HG02588 (cell line): ENCODE measurements around the gene OTUB2.
A peak's percentile ranks its signal among the peaks of the same experiment; 100 is the strongest.

Experiments used
- ATAC-seq: cut with Tn5 transposase; IDR thresholded peaks from one replicate; pipeline ENCODE4 v1.9.1; 2021; ENCODE audit warnings: mild to moderate bottlenecking, moderate library complexity; ENCODE audit not compliant: unreplicated experiment

The OTUB2 gene

GRCh38 chr14:94026173-94026888 is at the start of gene OTUB2:
Gene OTUB2, plus strand, starts transcription at chr14:94026340. Its CDS starts 198 bp downstream, at chr14:94026538.
- peak; percentile 98 for ATAC-seq

GRCh38 chr14:93976477-93977057 is 49.6 kb upstream of the OTUB2 start, which contains the start of gene ASB2:
Gene ASB2, minus strand, starts transcription at chr14:93976570. Its CDS starts 12,031 bp downstream, at chr14:93964539.
- peak; percentile 4 for ATAC-seq

GRCh38 chr14:93977171-93977570 is 49.0 kb upstream of the OTUB2 start:
- no peak for ATAC-seq

- ATAC-seq: no peak
Measured at GRCh38 chr14:93977790-93978581, 48.2 kb upstream of the OTUB2 start.

GRCh38 chr14:93978735-93979134 is 47.4 kb upstream of the OTUB2 start:
- no peak for ATAC-seq

GRCh38 chr14:93980456-93981201 is 45.5 kb upstream of the OTUB2 start:
- ATAC-seq: no peak

- ATAC-seq: no peak
Measured at GRCh38 chr14:93981316-93982229, 44.6 kb upstream of the OTUB2 start.

- no peak for ATAC-seq
Measured at GRCh38 chr14:93982230-93983007, 43.7 kb upstream of the OTUB2 start.

- ATAC-seq: no peak
Measured at GRCh38 chr14:93984070-93984469, 42.1 kb upstream of the OTUB2 start.

- no peak for ATAC-seq
Measured at GRCh38 chr14:93984987-93985410, 41.1 kb upstream of the OTUB2 start.

- no peak for ATAC-seq
Measured at GRCh38 chr14:93986955-93987354, 39.2 kb upstream of the OTUB2 start.

- no peak for ATAC-seq
Measured at GRCh38 chr14:93987376-93987775, 38.8 kb upstream of the OTUB2 start.

GRCh38 chr14:93987815-93988476 is 38.2 kb upstream of the OTUB2 start:
- no peak for ATAC-seq

- peak; percentile 57 for ATAC-seq
Measured at GRCh38 chr14:93989939-93990338, 36.2 kb upstream of the OTUB2 start.

- no peak for ATAC-seq
Measured at GRCh38 chr14:93991212-93991611, 34.9 kb upstream of the OTUB2 start.

- ATAC-seq: no peak
Measured at GRCh38 chr14:93991649-93992048, 34.5 kb upstream of the OTUB2 start.

- ATAC-seq: no peak
Measured at GRCh38 chr14:93993382-93993781, 32.8 kb upstream of the OTUB2 start.

GRCh38 chr14:93994919-93995682 is 31.0 kb upstream of the OTUB2 start:
- ATAC-seq: no peak
